HEK293T (cell line): Measurements from ENCODE around the gene CRY2.

Experiments
- CTBP1 ChIP-seq: fragments of 450-650 bp; IDR thresholded peaks from 2 replicates; pipeline ENCODE4 v1.6.1; 2016; ENCODE audit warnings: borderline replicate concordance
- ELF4 ChIP-seq: fragments of 450-650 bp; IDR thresholded peaks from 2 replicates; pipeline ENCODE4 v1.6.1; 2017; ENCODE audit warnings: antibody characterized with exemption
- FOXM1 ChIP-seq: fragments of 450-650 bp; IDR thresholded peaks from 2 replicates; pipeline ENCODE4 v1.6.1; 2017; ENCODE audit warnings: mild to moderate bottlenecking, borderline replicate concordance
- HDGF ChIP-seq: fragments of 450-650 bp; IDR thresholded peaks from 2 replicates; pipeline ENCODE4 v1.6.1; 2017; ENCODE audit warnings: antibody characterized with exemption, borderline replicate concordance
- L3MBTL2 ChIP-seq: fragments of 450-650 bp; conservative IDR thresholded peaks from 2 replicates; pipeline ENCODE4 v1.6.1; 2016; ENCODE audit warnings: mild to moderate bottlenecking
- LEF1 ChIP-seq: fragments of 450-650 bp; IDR thresholded peaks from 2 replicates; pipeline ENCODE4 v1.6.1; 2017; ENCODE audit warnings: mild to moderate bottlenecking, borderline replicate concordance
- NFRKB ChIP-seq: fragments of 450-650 bp; IDR thresholded peaks from 2 replicates; pipeline ENCODE4 v1.6.1; 2016; ENCODE audit warnings: mild to moderate bottlenecking, moderate library complexity
- SP1 ChIP-seq: fragments of 450-650 bp; IDR thresholded peaks from 2 replicates; pipeline ENCODE4 v1.6.1; 2017
- SUZ12 ChIP-seq: fragments of 450-650 bp; IDR thresholded peaks from 2 replicates; pipeline ENCODE4 v1.6.1; 2016; ENCODE audit warnings: mild to moderate bottlenecking
- ZNF384 ChIP-seq: fragments of 450-650 bp; IDR thresholded peaks from 2 replicates; pipeline ENCODE4 v1.6.1; 2016

DNA sequence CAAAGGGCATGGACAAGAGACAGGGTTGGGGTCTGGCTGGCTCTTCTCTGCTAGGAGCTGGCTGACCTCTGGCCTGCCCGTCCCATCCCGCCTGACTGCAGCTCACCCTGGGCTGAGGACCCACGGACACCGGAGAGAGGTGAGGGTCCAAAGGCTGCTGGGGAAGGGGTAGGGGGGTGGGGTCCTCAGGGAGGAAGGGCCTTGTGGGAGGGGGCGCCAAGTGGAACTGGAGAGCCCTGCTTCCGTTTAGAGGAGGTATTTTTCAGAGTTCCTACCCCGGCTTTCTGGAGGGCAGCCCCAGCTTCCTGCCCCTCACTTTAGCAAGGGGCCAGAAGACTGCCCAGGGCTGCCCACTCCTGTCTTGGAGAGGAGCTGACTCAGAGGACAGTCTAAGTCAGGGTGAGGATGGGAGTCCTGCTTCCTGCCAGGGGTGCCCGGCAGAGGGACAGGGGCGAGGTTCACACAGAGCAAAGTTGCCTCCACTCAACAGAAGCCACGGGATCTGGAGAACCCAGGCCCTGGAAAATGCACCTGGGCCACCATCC is 82.3 kb downstream of the CRY2 start:
- no peak for TF ChIP-seq SP1
- no peak for TF ChIP-seq LEF1
- TF ChIP-seq NFRKB, result no peak
- TF ChIP-seq L3MBTL2, result no peak
- TF ChIP-seq FOXM1, result no peak
- no peak for TF ChIP-seq SUZ12
- TF ChIP-seq CTBP1, result no peak
- no peak for TF ChIP-seq ZNF384
- no peak for TF ChIP-seq HDGF
- no peak for TF ChIP-seq ELF4
